Stimulated activated CD8-positive, alpha-beta memory T cell treated with anti-CD3 and anti-CD28 coated beads, Interleukin-12 subunit alpha, Interleukin-12 subunit beta, amount 100 ng/mL, for 4 hours (primary cell): ENCODE results near the gene WAPL.

Source experiments
- DNase-seq: peaks from one replicate; pipeline ENCODE4 v3.0.0-alpha.2; 2020; ENCODE audit warnings: low read depth

Gene WAPL

DNA sequence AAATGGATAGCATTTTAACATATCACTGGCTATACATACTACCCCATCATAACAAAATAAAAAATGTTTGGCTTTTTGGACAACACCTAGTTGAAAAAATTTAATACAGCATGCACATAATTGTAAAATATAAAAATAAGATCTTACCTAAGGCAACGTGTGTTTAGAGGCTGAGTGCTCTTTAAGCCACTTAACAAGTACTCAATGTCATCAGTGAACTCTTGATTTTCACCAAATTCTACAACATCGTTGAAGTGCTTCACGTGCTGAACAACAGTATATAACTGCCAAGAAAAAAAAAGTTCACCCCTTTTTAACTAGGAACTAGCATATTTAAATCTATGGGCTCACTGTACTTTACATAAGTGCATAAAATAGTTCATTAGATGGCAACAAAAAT lies 49.5 kb downstream of the WAPL start:
- DNase-seq, result no peak

- no peak for DNase-seq
Measured at GRCh38 chr10:86461963-86462804, 59.4 kb downstream of the WAPL start.

DNA sequence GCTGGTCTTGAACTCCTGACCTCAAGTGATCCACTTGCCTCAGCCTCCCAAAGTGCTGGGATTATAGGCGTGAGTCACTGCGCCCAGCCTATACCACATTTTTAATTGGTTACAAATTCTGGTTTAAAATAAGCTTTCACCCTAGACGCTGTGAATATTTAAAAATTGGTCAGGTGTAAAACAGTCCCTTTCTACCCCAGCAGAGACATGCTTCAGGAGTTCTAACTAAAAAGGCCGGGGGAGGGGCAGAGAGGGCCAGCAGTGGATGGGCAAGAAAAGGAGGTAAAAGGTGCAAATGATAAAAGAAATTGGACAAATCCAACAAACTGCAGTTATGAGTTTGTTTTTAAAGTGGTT lies 70.0 kb downstream of the WAPL start:
- no peak for DNase-seq

- no peak for DNase-seq
Measured at GRCh38 chr10:86450806-86451603, 70.6 kb downstream of the WAPL start.

GRCh38 chr10:86449926-86450558 lies 71.5 kb downstream of the WAPL start:
- DNase-seq, result no peak

DNA sequence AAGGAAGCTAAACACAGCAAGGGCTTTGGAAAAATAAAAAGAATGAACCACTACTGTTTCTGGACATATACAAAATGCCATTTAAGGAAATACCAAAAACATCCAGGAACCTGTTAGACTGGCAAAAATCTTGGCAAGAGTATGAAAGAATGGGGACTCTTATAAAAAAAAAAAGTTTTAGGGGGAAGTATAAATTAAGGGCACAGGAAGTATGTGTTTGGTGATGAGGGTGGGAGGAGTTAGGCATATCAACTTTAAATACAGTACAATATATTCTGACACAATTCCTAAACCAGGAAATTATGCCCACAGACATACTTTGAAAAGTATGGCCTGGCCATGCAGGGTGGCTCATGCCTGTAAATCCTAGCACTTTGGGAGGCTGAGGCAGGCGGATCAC lies 74.2 kb downstream of the WAPL start:
- no peak for DNase-seq

DNA sequence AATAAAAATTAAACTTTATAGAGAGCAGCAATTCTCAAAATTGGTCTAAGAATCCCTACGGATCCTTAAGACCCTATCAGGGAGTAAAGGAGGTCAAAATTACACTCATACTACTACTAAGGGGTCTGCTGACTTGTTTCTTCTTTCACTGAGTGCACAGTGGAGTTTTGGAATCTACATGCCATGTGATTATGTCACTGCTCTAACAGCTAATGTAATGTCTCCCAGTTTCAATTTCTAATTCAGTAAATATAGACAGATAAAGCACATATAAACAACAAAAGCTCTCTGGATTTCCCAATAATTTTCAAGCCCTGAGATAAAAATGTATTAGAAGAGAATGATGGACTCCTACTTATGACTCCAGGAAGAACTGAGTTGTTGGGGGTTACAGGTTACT lies 74.6 kb downstream of the WAPL start:
- no peak for DNase-seq

- no peak for DNase-seq
Measured at GRCh38 chr10:86446440-86446839, 75.2 kb downstream of the WAPL start.

DNA sequence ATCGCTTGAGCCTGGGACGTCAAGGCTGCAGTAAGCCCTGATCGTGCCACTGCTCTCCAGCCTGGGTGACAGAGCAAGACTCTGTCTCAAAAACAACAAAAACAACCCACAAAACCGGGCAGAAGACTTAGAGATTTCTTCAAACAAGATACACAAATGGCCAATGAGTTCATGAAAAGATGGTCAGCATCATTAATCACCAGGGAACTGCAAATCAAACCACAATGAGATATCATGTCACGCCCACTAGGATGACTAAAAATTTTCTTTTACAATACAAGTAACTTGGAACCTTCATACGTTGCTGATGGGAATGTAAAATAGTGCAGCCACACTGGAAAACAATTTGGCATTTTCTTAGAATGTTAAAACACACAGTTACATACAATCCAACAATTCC lies 77.7 kb downstream of the WAPL start:
- no peak for DNase-seq

DNA sequence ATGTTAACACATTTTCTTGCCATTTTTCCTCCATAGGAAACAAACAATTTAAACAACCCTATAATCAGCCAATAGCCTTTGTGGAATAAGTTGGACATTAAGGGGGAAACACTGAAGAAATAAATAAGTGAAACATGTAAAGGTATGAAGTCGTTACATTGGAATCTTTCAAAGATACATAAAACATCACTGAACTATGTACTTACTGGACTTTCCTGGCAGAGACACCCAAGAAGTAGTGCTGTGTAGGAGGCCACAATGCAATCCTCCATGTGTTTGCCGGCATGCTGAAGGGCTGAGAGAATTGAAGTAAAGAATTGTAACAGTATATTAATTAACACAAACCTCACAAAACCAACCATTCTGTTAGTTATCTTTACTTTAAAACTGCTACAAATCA lies 78.5 kb downstream of the WAPL start:
- DNase-seq, result no peak

GRCh38 chr10:86440874-86441843 lies 80.4 kb downstream of the WAPL start:
- no peak for DNase-seq

DNA sequence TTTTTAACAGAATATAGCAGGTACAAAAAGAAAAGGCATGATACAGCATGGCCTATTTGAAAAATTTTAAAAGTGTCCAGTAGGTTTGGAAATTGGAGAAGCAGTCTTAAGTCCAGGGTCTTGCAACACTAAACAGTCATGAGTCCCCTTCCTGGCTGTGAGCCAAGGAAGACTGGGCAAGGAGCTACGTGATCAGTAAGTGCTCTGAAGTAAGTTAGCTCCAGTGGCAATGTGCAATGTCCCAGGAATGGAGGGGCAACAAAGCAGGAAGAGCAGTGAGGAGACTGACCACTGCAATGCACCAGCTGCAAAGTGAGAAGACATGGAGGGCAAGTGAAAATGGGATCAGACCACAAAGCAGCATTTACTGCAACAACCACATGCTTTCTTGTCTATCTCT lies 82.0 kb downstream of the WAPL start:
- no peak for DNase-seq

- no peak for DNase-seq
Measured at GRCh38 chr10:86438091-86438749, 83.4 kb downstream of the WAPL start.

- DNase-seq, result no peak
Measured at GRCh38 chr10:86437447-86437846, 84.1 kb downstream of the WAPL start.

- DNase-seq, result no peak
Measured at GRCh38 chr10:86436963-86437362, 84.6 kb downstream of the WAPL start.

DNA sequence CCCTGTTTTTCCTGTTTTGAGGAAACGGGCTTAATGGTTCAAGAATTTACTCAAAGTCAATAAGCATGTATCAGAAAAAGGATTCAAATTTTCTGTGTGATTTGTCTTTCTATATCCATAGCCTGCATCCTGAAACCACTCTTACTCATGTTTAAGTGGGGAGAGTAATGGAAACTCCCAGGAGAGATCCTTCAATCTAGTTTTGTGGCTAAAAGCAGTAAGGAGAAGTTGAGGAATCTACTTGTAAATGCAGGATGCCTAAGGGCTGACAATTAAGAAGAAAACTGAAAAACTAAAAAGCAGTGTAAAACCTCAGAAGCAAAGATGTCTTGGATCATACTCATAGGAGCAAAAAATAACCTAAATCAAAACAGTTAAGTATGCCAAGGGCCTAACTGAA lies 86.9 kb downstream of the WAPL start:
- no peak for DNase-seq

- DNase-seq, result no peak
Measured at GRCh38 chr10:86423739-86424138, 97.9 kb downstream of the WAPL start.

DNA sequence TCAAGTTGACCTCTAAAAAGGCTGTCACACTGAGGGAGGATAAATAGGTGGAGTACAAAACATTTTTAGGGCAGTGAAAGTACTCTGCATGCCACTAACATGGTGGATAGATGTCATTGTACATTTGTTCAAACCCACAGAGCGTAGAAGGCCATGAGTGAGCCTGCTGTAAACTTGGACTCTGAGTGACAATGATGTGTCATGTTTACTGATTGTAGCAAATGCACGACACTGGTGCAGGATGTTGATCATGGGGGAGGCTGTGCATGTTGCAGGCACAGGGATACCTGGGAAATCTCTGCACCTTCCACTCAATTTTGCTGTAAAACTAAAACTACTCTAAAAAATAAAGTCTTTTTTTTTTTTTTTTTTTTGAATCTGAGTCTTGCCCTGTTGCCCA lies 102.5 kb downstream of the WAPL start:
- no peak for DNase-seq

DNA sequence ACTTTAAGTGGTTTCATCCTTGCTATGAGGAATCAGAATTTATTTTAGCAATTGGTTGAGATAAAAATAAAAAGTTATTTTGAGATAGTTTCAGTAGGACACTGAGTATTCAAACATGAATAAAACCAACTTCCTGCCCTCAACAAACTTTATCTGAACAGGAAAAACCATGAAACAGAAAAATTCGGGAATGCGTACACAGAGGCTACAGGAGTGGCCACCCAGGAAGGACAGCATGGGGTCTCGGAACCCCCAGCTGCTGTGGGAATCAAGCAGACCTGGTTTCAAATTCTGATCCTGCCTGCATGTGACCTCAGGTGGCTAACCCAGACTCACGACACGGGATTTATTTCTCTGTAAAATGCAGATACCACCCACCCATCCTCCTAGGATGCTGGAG lies 106.0 kb downstream of the WAPL start:
- no peak for DNase-seq

- DNase-seq, result no peak
Measured at GRCh38 chr10:86415116-86415515, 106.5 kb downstream of the WAPL start.

GRCh38 chr10:86413046-86413728 lies 108.4 kb downstream of the WAPL start:
- DNase-seq, result no peak
